Endothelial cell of umbilical vein (primary cell): ENCODE measurements around the gene FTCDNL1. TPM values are rescaled to one million over a fixed set of nuclear protein-coding genes. Genes with fewer than 3 reads are reported as not detected.

Source experiments
- BruUV-seq: library from RNA; stranded (reverse); fragments of 400-500 nt; replicated peaks from 2 replicates; lab custom pipeline; 2021; lab: Mats Ljungman, UMichigan
- CTCF ChIA-PET: fragments of 300-600, 350-600 bp; sonication (Branson Sonifier 250); formaldehyde crosslinking; loops from one replicate; lab custom pipeline; 2021; ENCODE audit warnings: antibody characterized with exemption, inconsistent platforms; lab: Charles Lee
- POLR2A ChIA-PET: fragments of 300-600, 350-600 bp; sonication (Branson Sonifier 250); formaldehyde crosslinking; loops from one replicate; lab custom pipeline; 2021; ENCODE audit warnings: antibody characterized with exemption, inconsistent platforms; lab: Charles Lee
- DNase-seq: peaks from one replicate; pipeline ENCODE4 v3.0.0-alpha.2; 2011; ENCODE audit warnings: low read depth, low spot score
- FAIRE-seq: peaks from 2 replicates; lab custom pipeline; 2011; peaks lifted over from hg19 to GRCh38; lab: Jason Lieb, UNC
- H2AFZ ChIP-seq: 2 replicates; pipeline ENCODE4 v1.6.0; 2012; ENCODE audit warnings: low read depth, low read length, control low read depth, inconsistent platforms
- H3K27ac ChIP-seq: 2 replicates; pipeline ENCODE4 v1.5.1; 2011; ENCODE audit warnings: low read depth, mild to moderate bottlenecking, control low read depth, low read length, moderate library complexity; ENCODE audit not compliant: insufficient read depth
- H3K27me3 ChIP-seq, 2 experiments: 2 replicates each; pipeline versions ENCODE4 v1.6.0 to v1.6.1; 2011; ENCODE audit warnings: low read length in 2 of 2, mixed read lengths in 1 of 2; ENCODE audit not compliant: control insufficient read depth in 2 of 2, insufficient read depth in 2 of 2
- H3K36me3 ChIP-seq, 2 experiments: 2 replicates in 1 of 2; 3 replicates in 1 of 2; pipeline ENCODE4 v1.5.1; 2011; ENCODE audit warnings: low read length in 2 of 2, mild to moderate bottlenecking in 1 of 2, moderate library complexity in 1 of 2; ENCODE audit not compliant: control insufficient read depth in 2 of 2, insufficient read depth in 2 of 2; ENCODE audit errors: extremely low read depth in 1 of 2
- H3K4me1 ChIP-seq: 3 replicates; pipeline ENCODE4 v1.5.1; 2011; ENCODE audit warnings: mild to moderate bottlenecking, low read length; ENCODE audit not compliant: control insufficient read depth, insufficient read depth; ENCODE audit errors: extremely low read depth
- H3K4me2 ChIP-seq: 2 replicates; pipeline ENCODE4 v1.6.1; 2011; ENCODE audit warnings: low read length, control low read depth, mixed read lengths; ENCODE audit not compliant: insufficient read depth
- H3K4me3 ChIP-seq, 3 experiments: fragments of 200-600 bp in 1 of 3; sonication (generic), shearing (Covaris generic) in 1 of 3; replicated peaks in 1 of 3; 2 replicates each; pipeline ENCODE4 v1.5.1; 2011 to 2016; ENCODE audit warnings: control low read depth in 3 of 3, low read length in 3 of 3, mild to moderate bottlenecking in 2 of 3, inconsistent platforms in 1 of 3, low read depth in 1 of 3, moderate library complexity in 1 of 3; ENCODE audit not compliant: insufficient read depth in 1 of 3
- H3K79me2 ChIP-seq: 2 replicates; pipeline ENCODE4 v1.6.0; 2012; ENCODE audit warnings: low read length, inconsistent platforms; ENCODE audit not compliant: control insufficient read depth, insufficient read depth
- H3K9ac ChIP-seq: replicated peaks from 2 replicates; pipeline ENCODE3; 2011; ENCODE audit warnings: low read length, control low read depth; ENCODE audit not compliant: insufficient read depth; ENCODE audit errors: extremely low read depth
- H3K9me1 ChIP-seq: replicated peaks from 3 replicates; pipeline ENCODE4 v1.6.0; 2011; ENCODE audit warnings: mild to moderate bottlenecking, low read length; ENCODE audit not compliant: control insufficient read depth, insufficient read depth; ENCODE audit errors: extremely low read depth
- H3K9me3 ChIP-seq: replicated peaks from 2 replicates; pipeline ENCODE4 v1.5.1; 2012; ENCODE audit warnings: low read length, inconsistent platforms; ENCODE audit not compliant: control insufficient read depth, insufficient read depth
- H4K20me1 ChIP-seq: replicated peaks from 2 replicates; pipeline ENCODE3; 2011; ENCODE audit warnings: mild to moderate bottlenecking, low read length; ENCODE audit not compliant: control insufficient read depth, insufficient read depth; ENCODE audit errors: extremely low read depth
- CTCF ChIP-seq, 2 donors: IDR thresholded peaks; 1 replicate in 1 of 2; 2 replicates in 1 of 2; pipeline ENCODE4 v1.5.1; 2011; ENCODE audit warnings: low read length in 2 of 2, mild to moderate bottlenecking in 2 of 2, moderate library complexity in 2 of 2, control low read depth in 1 of 2, inconsistent platforms in 1 of 2, low read depth in 1 of 2; ENCODE audit not compliant: insufficient read depth in 1 of 2; ENCODE audit errors: extremely low read depth in 1 of 2
- EZH2 ChIP-seq: IDR thresholded peaks from 2 replicates; pipeline ENCODE4 v1.6.1; 2012; ENCODE audit warnings: borderline replicate concordance, low read depth, mild to moderate bottlenecking, moderate library complexity, low read length, inconsistent platforms; ENCODE audit not compliant: severe bottlenecking
- FOS ChIP-seq: IDR thresholded peaks from 2 replicates; pipeline ENCODE4 v1.6.1; 2011; ENCODE audit warnings: mild to moderate bottlenecking, low read length, moderate library complexity, borderline replicate concordance; ENCODE audit not compliant: insufficient read depth
- GATA2 ChIP-seq: IDR thresholded peaks from 2 replicates; pipeline ENCODE4 v1.7.0; 2011; ENCODE audit warnings: low read depth, mild to moderate bottlenecking, moderate library complexity, mixed read lengths, low read length; ENCODE audit not compliant: insufficient read length, insufficient read depth
- JUN ChIP-seq: IDR thresholded peaks from 2 replicates; pipeline ENCODE4 v1.6.1; 2011; ENCODE audit warnings: borderline replicate concordance, low read depth; ENCODE audit not compliant: insufficient read length, insufficient read depth
- MAX ChIP-seq: IDR thresholded peaks from 2 replicates; pipeline ENCODE4 v1.6.1; 2011; ENCODE audit not compliant: insufficient read depth, insufficient read length
- MYC ChIP-seq: IDR thresholded peaks from one replicate; pipeline ENCODE4 v1.6.1; 2011; ENCODE audit warnings: mild to moderate bottlenecking, low read depth, low read length
- POLR2A ChIP-seq: IDR thresholded peaks from 2 replicates; pipeline ENCODE4 v1.6.1; 2012; ENCODE audit warnings: low read depth, mild to moderate bottlenecking, control low read depth, low read length
- POLR2AphosphoS5 ChIP-seq: IDR thresholded peaks from 2 replicates; pipeline ENCODE4 v1.6.1; 2012; ENCODE audit warnings: low read depth, mild to moderate bottlenecking, control low read depth, low read length, moderate library complexity; ENCODE audit not compliant: insufficient read depth
- dilution Hi-C: fragments of 300-500 bp; cut with MboI; formaldehyde crosslinking; loops from one replicate; pipeline ENCODE4 v1.15.0; 2019; ENCODE audit warnings: low sequenced_read_pairs; ENCODE audit not compliant: extremely low pct_ligation_motif_present
- intact Hi-C: fragments of 100-400 bp; cut with micrococcal nuclease; formaldehyde crosslinking; loops from one replicate; pipeline ENCODE4 v1.10.0; 2022
- polyA plus RNA-seq, 4 experiments: library from polyadenylated mRNA; depleted of rRNA in 3 of 4; stranded (reverse) in 3 of 4; unstranded in 1 of 4; fragments of >200 nt; gene quantifications; 2 replicates each; pipeline versions ENCODE4 v1.2.1 to v1.2.3, GENCODE V29; 2011 to 2012; ENCODE audit warnings: missing spikeins in 1 of 4
- total RNA-seq: library from RNA; stranded (reverse); gene quantifications from 2 replicates; pipeline ENCODE4 v1.2.3, GENCODE V29; 2021

The FTCDNL1 gene
- total and polyA plus RNA-seq, 2 donors (not counting 3 experiments of a cell fraction or from before 2014, with no cell fraction given) = 0.19 to 0.27 TPM

- ChIA-PET CTCF (interaction anchor here (1.0 kb wide), 1 partner anchor 13 kb away, joined by 3 read pairs; no protein-coding TSS in a partner anchor), POLR2A (no interaction called here)
- Histone ChIP-seq H3K27me3 (no peaks in the 10 kb centered on the region), H3K36me3 (no peaks in the 10 kb centered on the region), H3K4me1 (no peaks in the 10 kb centered on the region), H3K9me3 (no peaks in the 10 kb centered on the region), H3K79me2 (no peaks in the 10 kb centered on the region), H3K4me3 (no peak overlapping the region), H3K27ac (no peak overlapping the region), H2AFZ (no peak overlapping the region), H4K20me1 (no peaks in the 10 kb centered on the region), H3K4me2 (no peak overlapping the region), H3K9ac (no peak overlapping the region), H3K9me1 (no peaks in the 10 kb centered on the region)
- no TSS peak for BruUV-seq
- DNase-seq (no peak), FAIRE-seq (no peak)
- TF ChIP-seq POLR2AphosphoS5 = no peak
- no peak for TF ChIP-seq MYC
- TF ChIP-seq FOS = no peak
- TF ChIP-seq EZH2 = no peak
- TF ChIP-seq JUN = no peak
- TF ChIP-seq GATA2 = no peak
- TF ChIP-seq MAX = no peak
- no peak for TF ChIP-seq POLR2A
- no peak for TF ChIP-seq CTCF (IDR thresholded peaks at IDR 0.05; ENCODE audit: extremely low read depth in 1 of 2, insufficient read depth in 1 of 2, low read depth in 1 of 2, low read length in 2 of 2)
- dilution Hi-C loops (no loop called here), intact Hi-C loops (no loop called here)
These were observed 17.5 kb downstream of the FTCDNL1 start for GRCh38 chr2:199833525-199833924.
